Measurements from ENCODE around the gene EIF3L.

The EIF3L gene

GRCh38 chr22:37927637-37927936 is 78.4 kb downstream of the EIF3L start:
- no peak for DNase-seq (ENCODE audit: low read depth)

GRCh38 chr22:37929390-37929789 is 80.2 kb downstream of the EIF3L start:
- no peak for DNase-seq (ENCODE audit: low read depth)

GRCh38 chr22:37930270-37930951 is 81.2 kb downstream of the EIF3L start:
- DNase-seq (ENCODE audit: low read depth): no peak

GRCh38 chr22:37930952-37931440 is 81.8 kb downstream of the EIF3L start:
- DNase-seq (ENCODE audit: low read depth): no peak

GRCh38 chr22:37931893-37932389 is 82.7 kb downstream of the EIF3L start:
- no peak for DNase-seq (ENCODE audit: low read depth)

- no peak for DNase-seq (ENCODE audit: low read depth)
These were observed 83.2 kb downstream of the EIF3L start for GRCh38 chr22:37932401-37932800.

GRCh38 chr22:37932821-37933578 is 83.8 kb downstream of the EIF3L start:
- DNase-seq (ENCODE audit: low read depth): no peak

GRCh38 chr22:37933711-37934376 is 84.6 kb downstream of the EIF3L start:
- DNase-seq (ENCODE audit: low read depth): peak; percentile 67

Data from activated gamma-delta T cell treated with anti-CD3 and anti-CD28 coated beads, Interleukin-2, amount 50 U/mL, for 16 hours (primary cell).